HG02885 (cell line): ENCODE data around the gene BTLA.
"Not testable (repeated sequence)": the region's sequence is repeated elsewhere in the genome, so short reads cannot be mapped to it uniquely, and the experiment has no call there.

Source experiments
- ATAC-seq: cut with Tn5 transposase; IDR thresholded peaks from one replicate; pipeline ENCODE4 v1.9.1; 2021; ENCODE audit warnings: mild to moderate bottlenecking; ENCODE audit not compliant: unreplicated experiment, poor library complexity

The BTLA gene

DNA sequence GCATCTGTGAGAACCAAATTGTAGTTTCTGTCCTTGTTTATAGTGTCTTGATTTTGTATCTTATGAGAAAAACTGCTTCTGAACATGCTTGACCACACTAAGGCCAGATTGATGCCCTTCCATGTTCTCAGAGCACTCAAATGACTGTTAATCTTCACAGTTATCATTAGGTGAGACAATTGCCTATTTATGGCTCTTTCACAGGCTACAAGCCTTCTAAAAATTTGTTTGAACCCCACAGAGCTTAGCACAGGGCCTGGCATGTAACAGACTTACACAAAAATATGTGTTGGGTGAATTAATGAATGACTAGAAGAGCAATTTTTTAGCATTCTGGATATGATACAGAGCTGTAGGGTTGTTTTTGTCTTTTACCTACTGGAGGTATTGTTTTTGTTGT lies 43.1 kb downstream of the BTLA start:
- ATAC-seq: no peak

DNA sequence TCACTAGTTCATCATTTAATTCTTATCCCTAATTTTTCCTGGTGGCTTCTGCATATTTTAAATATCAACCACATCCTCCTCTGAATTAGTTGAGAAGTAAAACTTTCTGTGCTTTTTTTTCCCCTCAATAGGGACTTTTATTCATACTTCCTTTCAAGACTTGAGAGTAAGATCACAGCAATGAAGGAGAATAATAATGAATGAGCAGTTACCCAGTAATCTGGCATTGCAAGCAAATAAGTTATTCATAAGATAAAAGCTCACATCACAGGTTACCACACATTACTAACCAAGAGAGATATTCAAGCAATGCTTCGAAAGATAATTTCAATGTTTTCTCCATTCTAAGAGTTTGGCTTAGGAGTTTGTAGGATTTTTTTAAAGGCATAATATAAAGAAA lies 50.3 kb downstream of the BTLA start:
- no peak for ATAC-seq

DNA sequence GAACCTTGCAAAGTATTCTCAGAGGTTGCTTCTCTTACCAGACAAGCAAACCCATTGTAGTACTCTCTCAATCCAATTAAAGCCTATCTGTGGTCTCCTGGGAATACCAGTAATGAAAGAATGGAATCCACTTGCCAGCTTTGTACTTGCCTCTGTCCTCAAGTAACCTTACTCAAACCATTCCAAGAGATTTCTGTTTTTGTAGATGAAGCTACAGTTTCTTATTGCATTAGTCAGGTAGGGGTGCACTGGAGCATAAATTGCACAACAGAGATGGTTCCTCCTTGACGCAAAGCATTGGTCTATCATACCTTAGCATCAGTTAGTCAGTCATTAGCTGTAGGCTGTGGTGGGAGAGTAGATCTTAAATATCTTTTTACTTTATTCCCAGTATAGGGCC lies 52.9 kb downstream of the BTLA start:
- ATAC-seq: no peak

DNA sequence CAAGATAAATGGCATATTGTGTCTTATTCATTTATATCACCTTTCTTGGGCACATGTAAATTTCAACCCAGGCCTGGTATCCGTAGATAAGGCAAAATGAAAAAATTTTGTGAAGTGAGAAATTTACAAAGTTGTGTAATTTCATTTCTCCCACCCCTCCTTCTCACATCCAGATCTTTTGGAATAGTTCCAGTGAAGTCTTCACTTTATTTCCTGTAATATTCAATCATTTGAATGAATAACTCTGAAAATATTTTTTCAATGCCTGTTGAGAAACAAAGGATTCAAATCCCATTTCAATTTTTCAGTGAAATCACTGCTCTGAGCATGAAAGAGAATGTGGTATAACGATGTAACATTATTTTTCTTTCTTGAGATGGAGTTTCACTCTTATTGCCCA lies 53.4 kb downstream of the BTLA start:
- ATAC-seq: no peak

DNA sequence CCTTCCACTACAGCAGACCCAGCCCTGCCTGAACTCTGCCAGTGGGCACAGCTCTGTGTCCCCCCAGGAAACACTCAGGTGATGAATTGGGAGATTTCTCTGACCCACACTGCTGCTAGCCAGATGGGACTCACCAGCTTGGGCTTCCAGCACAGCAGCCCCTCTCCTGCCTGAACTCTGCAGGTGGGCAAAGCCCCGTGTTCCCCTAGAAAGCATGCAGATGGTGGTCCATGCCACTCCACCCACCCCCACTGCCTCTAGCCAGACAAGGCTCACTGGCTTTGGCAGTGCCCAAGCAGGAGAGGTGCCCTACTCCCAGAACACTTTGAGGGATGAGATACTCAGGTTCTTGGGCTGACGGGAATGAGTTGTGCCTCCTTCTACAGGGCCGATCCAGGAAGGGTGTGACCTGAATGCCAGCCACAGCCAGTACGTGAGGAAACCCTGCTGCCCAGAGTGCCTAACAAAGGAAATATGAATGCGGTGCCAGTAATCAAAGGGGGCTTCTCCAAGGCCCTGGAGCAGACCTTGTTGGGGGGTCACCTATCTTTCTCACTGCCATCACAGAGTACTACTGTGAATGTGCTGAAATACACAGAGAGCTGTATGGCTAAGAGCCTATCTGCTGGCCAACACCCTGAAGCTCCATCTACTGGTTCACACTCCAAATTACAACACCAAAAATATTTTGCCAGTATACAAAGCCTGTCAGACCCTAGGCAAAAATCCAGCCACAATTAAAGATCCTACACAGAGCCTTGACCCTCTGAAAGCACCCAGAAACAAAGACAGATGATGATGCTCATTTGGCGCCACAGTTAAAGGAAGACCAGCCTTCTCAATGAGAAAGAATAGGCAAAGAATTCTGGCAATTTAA lies 61.9 kb downstream of the BTLA start:
- ATAC-seq: peak; percentile 95

DNA sequence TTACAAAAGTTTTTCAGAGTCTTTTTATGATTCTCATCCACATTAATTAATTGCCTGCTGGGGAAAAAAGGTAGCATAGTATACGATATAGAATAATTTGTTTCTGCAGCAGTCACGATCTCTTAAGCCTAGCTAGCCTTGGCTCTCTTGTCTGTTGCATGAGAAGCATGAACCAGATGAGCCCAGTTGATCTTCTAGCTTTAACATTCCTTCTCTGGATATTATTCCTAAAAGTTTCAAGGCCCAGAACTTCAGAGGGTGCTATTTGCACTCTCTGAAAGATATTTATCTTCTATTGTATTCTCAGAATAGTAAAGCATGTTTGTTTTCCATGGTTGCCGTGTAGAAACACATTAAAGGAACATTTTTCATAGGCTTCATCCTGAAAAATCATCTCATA lies 69.3 kb downstream of the BTLA start:
- no peak for ATAC-seq

DNA sequence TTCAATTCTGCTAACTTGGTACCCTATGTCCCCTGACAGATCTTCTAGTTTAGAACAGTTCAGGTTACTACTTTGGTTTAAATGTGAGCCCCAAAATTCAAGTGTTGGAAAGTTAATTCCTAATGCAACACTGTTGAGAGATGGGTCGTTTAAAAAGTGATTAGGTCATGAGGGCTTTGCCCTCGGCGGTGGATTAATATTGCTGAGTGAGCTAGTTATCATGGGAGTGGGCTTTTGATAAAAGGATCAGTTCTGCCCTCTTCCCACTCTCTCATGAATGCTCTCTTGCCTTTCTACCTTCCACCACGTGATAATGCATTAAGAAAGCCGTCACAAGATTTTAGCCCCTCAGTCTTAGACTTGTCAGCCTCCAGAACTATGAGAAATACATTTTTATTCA lies 72.1 kb downstream of the BTLA start:
- no peak for ATAC-seq

DNA sequence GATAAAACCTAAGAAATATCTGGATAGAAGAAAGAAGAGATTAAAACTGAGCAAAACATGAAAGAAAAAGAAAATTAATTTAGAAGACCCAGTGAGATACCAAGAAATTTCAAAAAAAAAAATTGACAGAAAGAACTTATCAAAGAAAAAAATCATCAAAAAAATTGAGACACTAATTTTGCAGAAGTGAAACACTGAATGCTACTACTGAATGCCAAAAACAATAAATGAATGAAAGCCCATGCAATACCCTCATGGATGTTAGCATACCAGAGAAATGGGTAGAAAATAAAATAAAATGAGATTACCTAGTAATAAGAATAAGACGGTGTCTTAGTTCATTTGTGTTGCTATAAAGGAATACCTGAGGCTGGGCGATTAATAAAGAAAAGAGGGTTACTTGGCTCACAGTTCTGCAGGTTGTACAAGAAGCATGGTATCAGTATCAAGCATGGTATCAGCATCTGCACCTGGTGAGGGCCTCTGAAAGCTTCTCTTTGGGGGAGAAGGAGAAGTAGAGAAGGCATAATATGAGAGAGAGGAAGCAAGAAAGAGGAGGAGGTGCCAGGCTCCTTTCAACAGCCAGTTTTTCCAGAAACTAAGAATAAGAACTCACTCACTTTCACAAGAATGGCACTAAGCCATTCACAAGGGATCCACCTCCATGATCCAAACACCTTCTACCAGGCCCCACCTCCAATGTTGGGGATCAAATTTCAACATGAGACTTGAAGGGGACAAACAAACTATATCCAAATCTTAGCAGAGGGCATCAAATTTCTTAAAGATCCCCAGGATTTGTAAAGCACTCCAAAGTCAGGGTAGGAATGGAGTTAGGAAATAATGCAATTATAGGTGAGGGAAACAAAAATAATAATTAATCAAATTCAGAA lies 73.2 kb downstream of the BTLA start:
- peak; percentile 66 for ATAC-seq

DNA sequence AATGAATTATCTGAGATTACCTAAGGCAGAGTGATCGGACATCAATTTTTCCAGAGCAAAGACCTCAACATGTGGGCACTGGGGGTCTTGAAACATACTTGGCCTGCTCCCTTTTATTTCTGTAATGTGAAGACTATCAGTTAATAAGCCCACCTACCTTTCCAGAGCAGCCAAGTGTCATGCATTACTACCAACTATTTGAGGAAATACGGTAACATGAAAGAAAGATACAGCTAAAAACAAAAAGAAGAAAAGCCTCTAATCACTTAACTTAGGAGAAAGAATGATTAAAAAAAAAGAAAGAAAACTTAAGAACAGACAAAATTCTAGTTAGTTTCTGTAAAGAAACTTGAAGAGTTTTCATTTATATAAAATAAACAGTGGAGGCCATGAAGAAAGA lies 73.9 kb downstream of the BTLA start:
- ATAC-seq: no peak

DNA sequence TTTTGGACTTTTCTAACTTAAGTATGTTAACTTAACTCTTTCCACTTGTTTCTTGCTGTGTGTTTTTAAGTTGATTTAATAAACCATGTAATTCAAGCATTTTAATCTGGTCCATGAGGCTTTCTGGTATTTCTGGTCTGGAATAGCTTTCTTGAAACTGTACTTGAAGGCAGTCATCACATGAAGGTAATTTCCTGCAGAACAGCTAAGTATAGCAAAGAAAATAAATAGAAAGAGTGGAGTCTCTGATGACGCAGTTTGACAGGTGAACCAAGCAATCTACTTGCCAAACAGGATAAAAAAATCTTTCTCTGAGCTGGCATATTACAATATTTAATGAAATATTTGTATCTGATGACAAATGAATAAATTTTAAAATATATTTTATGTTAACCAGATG lies 74.9 kb downstream of the BTLA start:
- no peak for ATAC-seq

DNA sequence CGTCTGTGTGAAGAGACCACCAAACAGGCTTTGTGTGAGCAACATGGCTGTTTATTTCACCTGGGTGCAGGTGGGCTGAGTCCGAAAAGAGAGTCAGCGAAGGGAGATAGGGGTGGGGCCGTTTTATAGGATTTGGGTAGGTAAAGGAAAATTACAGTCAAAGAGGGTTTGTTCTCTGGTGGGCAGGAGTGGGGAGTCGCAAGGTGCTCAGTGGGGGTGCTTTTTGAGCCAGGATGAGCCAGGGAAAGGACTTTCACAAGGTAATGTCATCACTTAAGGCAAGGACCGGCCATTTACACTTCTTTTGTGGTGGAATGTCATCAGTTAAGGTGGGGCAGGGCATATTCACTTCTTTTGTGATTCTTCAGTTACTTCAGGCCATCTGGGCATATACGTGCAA lies 76.4 kb downstream of the BTLA start:
- not testable (repeated sequence) for ATAC-seq

DNA sequence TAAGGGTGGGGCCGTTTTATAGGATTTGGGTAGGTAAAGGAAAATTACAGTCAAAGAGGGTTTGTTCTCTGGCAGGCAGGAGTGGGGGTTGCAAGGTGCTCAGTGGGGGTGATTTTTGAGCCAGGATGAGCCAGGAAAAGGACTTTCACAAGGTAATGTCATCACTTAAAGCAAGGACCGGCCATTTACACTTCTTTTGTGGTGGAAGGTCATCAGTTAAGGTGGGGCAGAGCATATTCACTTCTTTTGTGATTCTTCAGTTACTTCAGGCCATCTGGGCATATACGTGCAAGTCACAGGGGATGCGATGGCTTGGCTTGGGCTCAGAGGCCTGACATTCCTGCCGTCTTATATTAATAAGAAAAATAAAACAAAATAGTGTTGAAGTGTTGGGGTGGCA lies 80.7 kb downstream of the BTLA start:
- ATAC-seq: not testable (repeated sequence)

DNA sequence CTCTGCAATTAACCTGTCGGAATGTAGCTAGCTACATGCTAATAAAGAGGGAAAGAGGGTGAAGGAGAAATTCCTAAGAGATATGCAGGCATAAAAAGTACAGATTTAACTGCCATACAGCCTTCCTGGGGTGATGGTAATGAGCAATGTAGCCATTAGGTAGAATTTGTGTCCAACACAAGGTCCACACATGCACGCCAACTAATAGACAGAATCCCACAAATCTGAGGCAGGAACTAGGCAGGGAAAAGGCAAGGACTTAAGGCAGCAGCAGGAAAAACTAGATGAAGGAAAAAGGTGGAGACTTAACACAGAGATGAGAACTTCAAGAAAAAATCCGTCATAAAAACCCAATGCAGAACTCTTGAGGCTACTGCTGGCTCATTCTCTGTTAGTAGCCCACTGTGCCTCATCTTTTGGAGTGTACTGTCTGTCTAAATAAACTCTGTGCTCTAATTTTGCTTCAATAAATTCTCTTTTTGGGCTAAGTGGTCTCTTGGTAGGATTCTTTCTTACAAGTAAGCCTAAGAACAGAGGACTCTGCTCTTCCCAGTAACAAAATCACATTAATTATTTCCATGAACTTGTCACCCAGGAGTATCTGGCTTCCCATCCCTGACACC lies 81.5 kb downstream of the BTLA start:
- ATAC-seq: no peak

DNA sequence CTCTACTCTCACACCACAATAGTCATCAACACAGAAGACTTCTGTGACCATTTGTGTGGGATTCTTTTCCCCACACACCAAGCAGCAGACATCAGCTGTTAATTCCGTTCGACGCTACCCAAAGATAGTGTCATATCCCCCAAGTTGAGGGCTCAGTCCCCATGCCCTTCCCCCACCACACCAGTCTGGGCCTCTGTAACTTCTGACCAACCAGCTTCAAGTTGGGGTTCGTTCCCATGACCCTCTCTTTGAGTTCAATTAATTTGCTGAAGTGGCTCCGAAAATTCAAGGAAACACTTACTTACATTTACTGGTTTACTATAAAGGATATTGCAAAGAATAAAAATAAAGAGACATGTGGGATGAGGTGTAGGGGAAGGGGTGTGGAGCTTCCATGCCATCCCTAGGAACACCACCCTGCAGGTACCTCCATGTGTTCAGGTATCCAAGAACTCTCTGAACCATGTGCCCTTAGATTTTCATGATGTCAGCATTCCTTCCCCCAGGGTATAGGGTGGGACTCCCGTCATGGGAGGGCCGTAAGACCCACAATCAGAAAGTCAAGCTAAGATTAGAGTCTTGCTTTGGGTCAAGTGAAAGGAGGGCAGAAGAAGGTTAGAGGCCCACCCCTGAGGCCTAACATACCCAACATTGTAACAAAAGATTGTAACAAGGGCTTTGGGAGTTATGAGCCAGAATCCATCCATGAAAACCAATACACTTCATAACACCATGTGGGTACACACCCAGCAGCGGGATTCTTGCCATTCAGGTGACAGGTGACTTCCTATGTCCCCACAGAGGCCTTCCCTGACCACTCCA lies 82.7 kb downstream of the BTLA start:
- ATAC-seq: no peak

DNA sequence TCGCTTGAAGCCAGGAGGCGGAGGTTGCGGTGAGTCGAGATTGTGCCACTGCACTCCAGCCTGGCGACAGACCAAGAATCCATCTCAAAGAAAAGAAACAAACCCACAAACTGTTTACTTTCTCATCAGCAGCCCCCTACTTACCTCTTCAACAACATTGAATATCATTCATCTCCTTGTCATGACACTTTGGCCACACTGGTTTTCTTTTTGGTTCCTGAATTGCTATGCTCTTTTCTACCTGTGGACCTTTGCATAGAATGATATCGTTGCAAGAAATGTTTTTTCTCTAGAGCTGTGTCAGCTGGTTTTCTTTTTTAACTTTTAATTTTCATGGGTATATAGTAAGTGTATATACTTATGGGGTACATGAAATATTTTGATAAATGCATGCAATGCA lies 83.9 kb downstream of the BTLA start:
- ATAC-seq: no peak
